Activated CD8-positive, alpha-beta T cell treated with anti-CD3 and anti-CD28 coated beads, Interleukin-2, amount 10 ng/mL, durations not matched to agents 7 days and 5 days (primary cell): ENCODE data around the gene SLC1A3. TPM values are rescaled to one million over a fixed set of nuclear protein-coding genes. Genes with fewer than 3 reads are reported as not detected.

Source experiments
- ATAC-seq: fragments of 150-1000 bp; cut with Tn5 transposase; one replicate; pipeline ENCODE4 v1.10.0; 2021; ENCODE audit warnings: moderate library complexity
- CTCF ChIA-PET: fragments of 350-600 bp; sonication (Branson Sonifier 250); formaldehyde crosslinking; loops from one replicate; lab custom pipeline; 2021; ENCODE audit warnings: antibody characterized with exemption; lab: Charles Lee
- POLR2A ChIA-PET: fragments of 350-600 bp; sonication (Branson Sonifier 250); formaldehyde crosslinking; loops from one replicate; lab custom pipeline; 2021; ENCODE audit warnings: antibody characterized with exemption; lab: Charles Lee
- DNase-seq: peaks from one replicate; pipeline ENCODE4 v3.0.0-alpha.2; 2020
- H3K27ac Mint-ChIP-seq: one replicate; pipeline ENCODE4 v1.8.0; 2021; ENCODE audit warnings: mild to moderate bottlenecking, mixed read lengths
- H3K27me3 Mint-ChIP-seq: one replicate; pipeline ENCODE4 v1.8.0; 2021; ENCODE audit warnings: low read depth, mixed read lengths
- H3K36me3 Mint-ChIP-seq: one replicate; pipeline ENCODE4 v1.8.0; 2021; ENCODE audit warnings: low read depth, mixed read lengths
- H3K4me1 Mint-ChIP-seq: one replicate; pipeline ENCODE4 v1.8.0; 2021; ENCODE audit warnings: low read depth, mixed read lengths
- H3K4me3 Mint-ChIP-seq: one replicate; pipeline ENCODE4 v1.8.0; 2021; ENCODE audit warnings: mild to moderate bottlenecking, mixed read lengths
- H3K9me3 Mint-ChIP-seq: one replicate; pipeline ENCODE4 v1.8.0; 2022; ENCODE audit warnings: mixed read lengths; ENCODE audit not compliant: insufficient read depth
- total RNA-seq, 2 experiments: library from RNA; stranded (reverse); gene quantifications; one replicate each; pipeline ENCODE4 v1.2.3, GENCODE V29; 2021

The SLC1A3 gene
- total RNA-seq, 2 experiments from 2014 or later: not detected

- H3K27me3 Mint-ChIP-seq: peaks cover 25% of the 10 kb centered on the region
Measured at GRCh38 chr5:36696059-36696673, 89.8 kb downstream of the SLC1A3 start.

GRCh38 chr5:36698031-36698430 lies 91.6 kb downstream of the SLC1A3 start:
- DNase-seq (no peak), ATAC-seq (no peak)
- ChIA-PET POLR2A (no interaction called here), CTCF (interaction anchor here (0.6 to 2.2 kb wide), 2 partner anchors 21 to 94 kb away, joined by 3 to 7 read pairs; no protein-coding TSS in a partner anchor)
- Mint-ChIP-seq H3K36me3 (no peaks in the 10 kb centered on the region), H3K27ac (no peak overlapping the region), H3K27me3 (peaks cover 16% of the 10 kb centered on the region), H3K4me3 (no peak overlapping the region), H3K4me1 (no peaks in the 10 kb centered on the region), H3K9me3 (no peaks in the 10 kb centered on the region)

More at GRCh38 chr5:36696059-36696673, 89.8 kb downstream of the SLC1A3 start:
- no peaks in the 10 kb centered on the region for H3K9me3 Mint-ChIP-seq
- no peaks in the 10 kb centered on the region for H3K36me3 Mint-ChIP-seq
- H3K4me1 Mint-ChIP-seq: no peaks in the 10 kb centered on the region
- ATAC-seq: peak; percentile 59
- POLR2A ChIA-PET: no interaction called here
- DNase-seq: peak; percentile 51
- H3K27ac Mint-ChIP-seq: no peak overlapping the region
- no peak overlapping the region for H3K4me3 Mint-ChIP-seq
- CTCF ChIA-PET: interaction anchor here (0.8 to 2.2 kb wide), 16 partner anchors 8 to 455 kb away, joined by 3 to 8 read pairs (median 4); partner anchors contain the start of gene NADK2

GRCh38 chr5:36701085-36701698 lies 94.8 kb downstream of the SLC1A3 start:
- H3K36me3 Mint-ChIP-seq: peaks cover 2% of the 10 kb centered on the region
- ATAC-seq (no peak), DNase-seq (no peak)
- peaks cover 3% of the 10 kb centered on the region for H3K27me3 Mint-ChIP-seq
- ChIA-PET POLR2A (no interaction called here), CTCF (interaction anchor here (3.6 kb wide), 1 partner anchor 11 kb away, joined by 18 read pairs; no protein-coding TSS in a partner anchor)
- no peak overlapping the region for H3K27ac Mint-ChIP-seq
- H3K9me3 Mint-ChIP-seq: no peaks in the 10 kb centered on the region
- no peak overlapping the region for H3K4me3 Mint-ChIP-seq
- no peaks in the 10 kb centered on the region for H3K4me1 Mint-ChIP-seq

- peaks cover 2% of the 10 kb centered on the region for H3K36me3 Mint-ChIP-seq
- H3K4me1 Mint-ChIP-seq: no peaks in the 10 kb centered on the region
- no peak for DNase-seq
- H3K9me3 Mint-ChIP-seq: no peaks in the 10 kb centered on the region
- H3K27me3 Mint-ChIP-seq: peaks cover 3% of the 10 kb centered on the region
- no peak overlapping the region for H3K4me3 Mint-ChIP-seq
- ChIA-PET POLR2A (no interaction called here), CTCF (interaction anchor here (0.7 to 2.3 kb wide), 3 partner anchors 11 to 15 kb away, joined by 3 to 7 read pairs (median 4); no protein-coding TSS in a partner anchor)
- no peak for ATAC-seq
- no peak overlapping the region for H3K27ac Mint-ChIP-seq
Measured at GRCh38 chr5:36703245-36703860, 96.9 kb downstream of the SLC1A3 start.

GRCh38 chr5:36704131-36704530 lies 97.7 kb downstream of the SLC1A3 start:
- CTCF ChIA-PET: interaction anchor here (0.7 to 2.3 kb wide), 4 partner anchors 8 to 16 kb away, joined by 3 to 7 read pairs (median 4); no protein-coding TSS in a partner anchor
- no peaks in the 10 kb centered on the region for H3K9me3 Mint-ChIP-seq
- H3K36me3 Mint-ChIP-seq: peaks cover 2% of the 10 kb centered on the region
- H3K4me1 Mint-ChIP-seq: no peaks in the 10 kb centered on the region
- no peak for DNase-seq
- POLR2A ChIA-PET: no interaction called here
- ATAC-seq: no peak
- H3K27me3 Mint-ChIP-seq: peaks cover 6% of the 10 kb centered on the region
- H3K4me3 Mint-ChIP-seq: no peak overlapping the region
- H3K27ac Mint-ChIP-seq: no peak overlapping the region

- peaks cover 6% of the 10 kb centered on the region for H3K27me3 Mint-ChIP-seq
- H3K4me1 Mint-ChIP-seq: no peaks in the 10 kb centered on the region
- H3K36me3 Mint-ChIP-seq: peaks cover 2% of the 10 kb centered on the region
- H3K27ac Mint-ChIP-seq: no peak overlapping the region
- no peaks in the 10 kb centered on the region for H3K9me3 Mint-ChIP-seq
- H3K4me3 Mint-ChIP-seq: no peak overlapping the region
- ATAC-seq: no peak
- no peak for DNase-seq
- POLR2A ChIA-PET: no interaction called here
- CTCF ChIA-PET: interaction anchor here (1.5 to 2.3 kb wide), 3 partner anchors 9 to 15 kb away, joined by 4 to 7 read pairs (median 5); no protein-coding TSS in a partner anchor
Measured at GRCh38 chr5:36705055-36705454, 98.6 kb downstream of the SLC1A3 start.

- no peak overlapping the region for H3K4me3 Mint-ChIP-seq
- peaks cover 2% of the 10 kb centered on the region for H3K36me3 Mint-ChIP-seq
- no peak for DNase-seq
- ATAC-seq: no peak
- H3K9me3 Mint-ChIP-seq: no peaks in the 10 kb centered on the region
- ChIA-PET POLR2A (no interaction called here), CTCF (interaction anchor here (1.3 to 1.6 kb wide), 2 partner anchors 11 to 16 kb away, joined by 3 to 4 read pairs; no protein-coding TSS in a partner anchor)
- H3K27ac Mint-ChIP-seq: no peak overlapping the region
- H3K4me1 Mint-ChIP-seq: no peaks in the 10 kb centered on the region
- H3K27me3 Mint-ChIP-seq: peaks cover 3% of the 10 kb centered on the region
Measured at GRCh38 chr5:36706662-36707061, 100.3 kb downstream of the SLC1A3 start.

GRCh38 chr5:36708996-36709395 lies 102.6 kb downstream of the SLC1A3 start:
- DNase-seq (no peak), ATAC-seq (no peak)
- no peaks in the 10 kb centered on the region for H3K4me1 Mint-ChIP-seq
- H3K27ac Mint-ChIP-seq: no peak overlapping the region
- H3K36me3 Mint-ChIP-seq: peaks cover 2% of the 10 kb centered on the region
- H3K27me3 Mint-ChIP-seq: peaks cover 3% of the 10 kb centered on the region
- H3K4me3 Mint-ChIP-seq: no peak overlapping the region
- H3K9me3 Mint-ChIP-seq: no peaks in the 10 kb centered on the region
- ChIA-PET CTCF (interaction anchor here (1.4 kb wide), 1 partner anchor 18 kb away, joined by 3 read pairs; no protein-coding TSS in a partner anchor), POLR2A (no interaction called here)

GRCh38 chr5:36710039-36710438 lies 103.6 kb downstream of the SLC1A3 start:
- CTCF ChIA-PET: interaction anchor here (0.9 to 1.4 kb wide), 2 partner anchors 14 to 19 kb away, joined by 3 to 4 read pairs; no protein-coding TSS in a partner anchor
- H3K27ac Mint-ChIP-seq: no peak overlapping the region
- ATAC-seq (no peak), DNase-seq (no peak)
- no peaks in the 10 kb centered on the region for H3K4me1 Mint-ChIP-seq
- no peaks in the 10 kb centered on the region for H3K36me3 Mint-ChIP-seq
- POLR2A ChIA-PET: no interaction called here
- peaks cover 3% of the 10 kb centered on the region for H3K27me3 Mint-ChIP-seq
- no peak overlapping the region for H3K4me3 Mint-ChIP-seq
- no peaks in the 10 kb centered on the region for H3K9me3 Mint-ChIP-seq

GRCh38 chr5:36712706-36713105 lies 106.3 kb downstream of the SLC1A3 start:
- Mint-ChIP-seq H3K9me3 (no peaks in the 10 kb centered on the region), H3K27ac (no peak overlapping the region), H3K36me3 (no peaks in the 10 kb centered on the region), H3K4me1 (no peaks in the 10 kb centered on the region), H3K4me3 (no peak overlapping the region), H3K27me3 (peaks cover 5% of the 10 kb centered on the region)
- ATAC-seq (no peak), DNase-seq (no peak)
- ChIA-PET CTCF (no interaction called here), POLR2A (no interaction called here)

- ChIA-PET POLR2A (no interaction called here), CTCF (interaction anchor here (0.6 kb wide), 1 partner anchor 24 kb away, joined by 3 read pairs; no protein-coding TSS in a partner anchor)
- Mint-ChIP-seq H3K36me3 (no peaks in the 10 kb centered on the region), H3K27me3 (peaks cover 5% of the 10 kb centered on the region), H3K4me1 (no peaks in the 10 kb centered on the region), H3K27ac (no peak overlapping the region), H3K4me3 (no peak overlapping the region), H3K9me3 (no peaks in the 10 kb centered on the region)
- ATAC-seq: no peak
- no peak for DNase-seq
Measured at GRCh38 chr5:36713541-36713940, 107.1 kb downstream of the SLC1A3 start.
